Erythroblast (primary cell): ENCODE results near the gene SH3BGRL3.

Experiments used
- GATA1 ChIP-seq: IDR thresholded peaks from 2 replicates; pipeline ENCODE4 v1.6.1; 2011; ENCODE audit warnings: low read depth, mild to moderate bottlenecking, control low read depth, low read length, moderate library complexity
- POLR2A ChIP-seq: IDR thresholded peaks from 2 replicates; pipeline ENCODE4 v1.6.1; 2011; ENCODE audit warnings: mild to moderate bottlenecking, low read length

DNA sequence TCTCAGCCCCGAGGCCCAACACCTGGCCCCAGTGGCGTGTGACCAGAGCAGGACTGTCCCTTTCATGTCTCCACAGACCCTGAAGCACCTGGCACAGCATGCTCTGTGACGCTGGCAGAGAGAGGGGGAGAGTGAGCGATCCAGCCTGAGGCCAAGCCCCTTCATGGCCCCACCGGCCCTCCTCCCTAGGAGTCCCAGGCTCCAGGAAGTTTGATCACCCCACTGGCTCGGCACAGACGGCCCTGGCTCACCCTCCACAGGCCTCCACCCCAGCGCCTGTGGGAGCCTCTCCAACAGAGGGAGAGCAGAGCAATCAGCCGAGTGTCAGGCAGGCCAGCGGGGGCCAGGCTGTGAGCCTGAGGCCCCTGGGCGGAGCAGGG is 11.0 kb downstream of the SH3BGRL3 start:
- TF ChIP-seq POLR2A (no peak), GATA1 (no peak)
